ENCODE results near the gene RPS15.
"Not testable (repeated sequence)": the region's sequence is repeated elsewhere in the genome, so short reads cannot be mapped to it uniquely, and the experiment has no call there.

Gene RPS15

DNA sequence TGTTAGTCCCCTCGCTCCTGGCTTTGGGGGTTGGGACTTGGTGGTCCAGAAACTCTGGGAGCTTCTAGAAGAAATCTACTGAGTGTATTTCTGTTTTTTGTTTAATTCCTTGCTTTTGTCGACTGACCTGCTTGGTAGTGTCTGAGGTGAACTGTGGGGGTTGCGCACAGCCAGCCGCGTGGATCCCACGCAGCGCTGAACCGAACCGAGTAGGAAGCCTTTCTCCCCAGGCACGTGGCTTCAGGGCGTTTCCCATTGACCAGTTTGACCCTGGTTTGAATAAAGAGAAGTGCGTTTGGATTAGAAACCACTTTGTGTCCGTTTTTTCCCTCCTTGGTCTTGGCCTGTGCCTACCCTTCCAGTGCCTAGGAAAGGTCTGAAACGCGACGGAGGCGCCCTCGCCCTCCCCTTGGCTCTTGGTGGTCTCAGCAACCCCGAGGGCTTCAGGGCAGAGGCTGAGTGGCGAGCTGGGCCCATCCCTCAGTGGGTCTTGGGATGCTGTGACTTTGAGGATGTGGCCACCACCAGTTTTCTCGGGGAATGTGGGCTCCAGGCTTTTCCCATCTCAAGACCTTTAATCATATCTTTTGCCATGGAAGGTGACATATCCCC lies 2.7 kb upstream of the RPS15 start:
- DNase-seq (ENCODE audit: low spot score) = no peak

DNA sequence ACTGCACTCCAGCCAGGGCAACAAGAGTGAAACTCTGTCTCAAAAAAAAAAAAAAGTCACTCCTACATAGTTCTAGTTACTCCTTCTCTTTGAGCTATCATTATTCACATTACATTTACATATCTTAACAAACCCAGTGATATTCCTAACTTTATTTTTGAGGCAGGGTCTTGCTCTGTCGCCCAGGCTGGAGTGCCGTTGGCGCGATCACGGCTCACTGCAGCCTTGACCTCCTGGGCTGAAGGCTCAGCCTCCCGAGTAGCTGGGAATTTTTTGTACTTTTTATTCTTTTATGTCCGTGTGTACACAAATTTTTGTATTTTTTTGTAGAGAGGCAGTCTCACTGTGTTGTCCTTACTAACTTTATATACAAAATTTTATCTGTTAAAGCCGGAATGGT lies 587 bp upstream of the RPS15 start:
- DNase-seq (ENCODE audit: low spot score) = no peak

DNA sequence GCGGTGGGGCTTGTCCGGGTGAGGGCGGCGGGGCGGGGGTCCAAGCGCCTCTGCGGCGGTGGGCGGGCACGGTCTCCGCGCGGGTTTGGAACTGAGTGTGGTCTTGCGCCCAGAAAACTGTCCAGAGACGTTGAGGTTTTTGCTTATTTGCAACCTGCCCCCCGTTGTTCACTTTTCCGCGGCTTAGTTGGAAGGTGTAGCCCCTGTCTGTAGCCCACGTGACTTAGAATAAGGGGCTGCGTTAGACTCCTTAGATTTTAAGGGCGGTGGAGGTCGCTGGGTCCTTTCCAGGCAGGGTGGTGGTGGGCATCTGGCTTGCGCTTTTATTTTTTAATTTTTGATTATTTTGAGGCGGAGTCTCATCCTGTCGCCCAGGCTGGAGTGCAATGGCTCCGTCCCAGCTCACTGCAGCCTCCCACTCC lies 748 bp downstream of the RPS15 start:
- no peak for DNase-seq (ENCODE audit: low spot score)

DNA sequence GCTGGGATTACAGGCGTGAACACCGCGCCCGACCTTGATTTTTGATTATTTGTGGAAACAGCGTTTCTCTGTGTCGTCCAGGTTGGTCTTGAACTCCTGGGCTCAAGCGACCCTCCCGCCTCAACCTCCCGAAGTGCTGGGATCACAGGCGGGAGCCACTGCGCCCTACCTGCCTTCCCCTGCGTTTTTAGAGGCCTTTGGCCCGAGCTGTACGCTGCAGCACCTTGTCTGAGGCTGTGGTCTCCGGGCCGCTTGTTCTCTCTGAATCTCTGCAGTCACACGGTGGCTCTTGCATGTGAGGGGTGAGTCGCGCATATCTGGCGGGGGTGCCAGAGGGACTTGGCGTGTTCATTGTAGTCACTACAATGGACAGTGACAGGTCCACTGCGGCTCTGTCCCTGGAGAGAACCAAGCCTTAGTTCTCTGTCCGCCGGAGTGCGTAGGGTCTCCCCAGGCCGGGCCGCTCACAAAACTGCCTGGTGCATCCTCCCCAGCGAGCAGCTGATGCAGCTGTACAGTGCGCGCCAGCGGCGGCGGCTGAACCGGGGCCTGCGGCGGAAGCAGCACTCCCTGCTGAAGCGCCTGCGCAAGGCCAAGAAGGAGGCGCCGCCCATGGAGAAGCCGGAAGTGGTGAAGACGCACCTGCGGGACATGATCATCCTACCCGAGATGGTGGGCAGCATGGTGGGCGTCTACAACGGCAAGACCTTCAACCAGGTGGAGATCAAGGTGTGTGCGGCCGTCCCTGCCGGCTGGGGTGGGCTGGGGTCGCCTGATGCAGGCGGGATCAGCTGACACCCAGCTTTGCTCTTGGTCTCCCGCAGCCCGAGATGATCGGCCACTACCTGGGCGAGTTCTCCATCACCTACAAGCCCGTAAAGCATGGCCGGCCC lies 1.6 kb downstream of the RPS15 start:
- DNase-seq (ENCODE audit: low spot score) = not testable (repeated sequence)

DNA sequence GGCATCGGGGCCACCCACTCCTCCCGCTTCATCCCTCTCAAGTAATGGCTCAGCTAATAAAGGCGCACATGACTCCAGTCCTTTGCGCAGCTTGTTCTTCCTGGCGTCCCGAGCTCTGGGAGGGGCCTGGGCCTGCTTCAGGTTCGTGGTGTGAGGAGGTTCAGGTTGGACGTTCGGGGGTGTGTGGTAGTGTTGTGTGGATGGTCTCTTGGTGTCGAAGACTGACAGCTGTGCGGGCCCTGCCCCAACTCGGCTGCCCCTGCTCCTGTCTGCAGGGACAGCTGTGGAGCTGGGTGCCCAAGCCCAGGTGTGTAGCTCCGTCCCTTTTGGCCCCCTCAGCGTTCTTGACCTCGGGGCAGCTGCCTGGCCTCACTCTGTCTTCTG lies 2.2 kb downstream of the RPS15 start:
- DNase-seq (ENCODE audit: low spot score) = no peak

DNA sequence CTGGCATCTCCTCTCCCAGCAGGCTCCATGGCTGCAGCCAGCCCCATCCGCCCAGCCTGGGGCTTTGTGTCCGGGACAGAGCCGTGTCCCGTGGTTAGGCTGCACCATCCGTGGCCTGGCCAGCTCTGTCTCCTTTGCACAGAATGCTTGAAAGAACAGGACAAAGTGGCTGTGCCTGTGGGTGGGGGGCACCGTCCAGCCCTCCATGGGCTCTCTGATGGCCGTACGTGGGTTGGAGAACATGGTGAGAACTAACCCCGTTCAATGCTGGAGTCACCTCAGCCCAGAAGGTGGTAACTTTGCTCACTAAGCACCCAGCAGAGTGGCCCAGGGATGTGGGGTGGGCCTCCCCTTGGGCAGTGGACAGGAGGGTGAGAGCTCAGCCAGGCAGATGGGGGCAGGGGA lies 2.8 kb downstream of the RPS15 start:
- no peak for DNase-seq (ENCODE audit: low spot score)

DNA sequence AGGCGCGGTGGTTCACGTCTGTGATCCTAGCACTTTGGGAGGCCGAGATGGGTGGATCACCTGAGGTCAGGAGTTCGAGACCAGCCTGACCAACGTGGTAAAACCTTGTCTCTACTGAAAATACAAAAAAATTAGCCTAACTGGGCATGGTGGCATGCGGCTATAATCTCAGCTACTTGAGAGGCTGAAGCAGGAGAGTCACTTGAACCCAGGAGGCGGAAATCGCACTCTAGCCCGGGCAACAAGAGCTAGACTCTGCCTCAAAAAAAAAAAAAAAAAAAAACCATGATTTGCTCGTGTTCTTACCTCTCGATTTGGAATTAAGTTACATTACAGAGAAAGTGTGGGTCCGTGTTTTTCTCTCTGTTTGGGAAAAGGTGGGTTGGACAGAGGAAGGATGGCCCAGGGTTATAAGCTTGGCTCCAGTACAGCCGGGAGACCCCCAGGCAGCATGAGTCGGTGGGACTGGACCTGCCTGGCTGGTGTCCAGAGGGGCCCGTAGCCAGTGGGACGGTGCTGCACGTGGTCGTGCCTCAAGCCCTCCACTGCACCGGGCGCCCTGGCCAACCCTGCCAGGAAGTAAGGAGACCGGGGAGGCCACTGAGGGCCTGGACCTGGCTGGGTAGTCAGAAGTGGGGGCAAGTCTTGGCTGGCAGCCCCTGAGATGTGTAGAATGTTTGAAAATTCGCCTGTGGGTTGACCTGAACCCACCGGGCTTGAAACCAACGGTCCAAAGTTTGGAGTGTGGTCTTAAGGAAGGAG lies 3.7 kb downstream of the RPS15 start:
- no peak for DNase-seq (ENCODE audit: low spot score)

DNA sequence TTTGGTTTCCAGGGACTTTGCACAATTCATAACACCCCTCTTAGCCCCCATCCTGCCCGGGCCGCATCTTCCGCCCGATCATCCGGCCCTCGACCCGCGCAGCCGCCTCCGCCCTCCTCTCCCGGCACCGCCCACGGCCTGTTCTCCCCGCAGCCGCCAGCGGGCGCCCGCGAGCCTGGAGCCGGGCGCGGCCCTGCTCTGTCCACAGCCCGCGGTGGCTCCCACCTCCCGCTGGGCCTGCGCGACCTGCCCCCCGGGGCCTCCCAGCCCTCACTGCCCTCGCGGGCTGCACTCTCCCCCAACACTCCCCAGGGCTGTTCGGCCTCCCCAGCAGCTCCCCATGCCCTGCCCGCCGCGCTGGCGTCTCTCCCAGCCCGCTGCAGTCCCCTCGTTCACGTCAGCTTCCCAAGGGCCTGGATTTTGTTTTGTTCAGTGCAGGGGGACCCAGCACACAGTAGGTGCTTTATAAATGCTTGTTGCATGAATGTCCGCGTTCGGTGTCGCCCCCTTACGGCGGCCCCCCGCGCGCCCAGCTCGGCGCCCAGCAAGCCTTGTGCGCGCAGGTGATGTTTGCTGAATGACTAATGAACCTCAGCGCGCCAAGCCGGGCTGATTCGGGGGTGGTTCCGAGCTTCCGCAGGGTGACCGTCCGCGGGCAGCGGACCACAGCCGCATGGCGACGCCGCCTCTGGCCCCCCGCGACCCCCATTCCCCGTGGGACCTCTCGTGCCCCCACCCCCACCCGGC lies 7.2 kb downstream of the RPS15 start:
- peak; percentile 74 for DNase-seq (ENCODE audit: low spot score)

DNA sequence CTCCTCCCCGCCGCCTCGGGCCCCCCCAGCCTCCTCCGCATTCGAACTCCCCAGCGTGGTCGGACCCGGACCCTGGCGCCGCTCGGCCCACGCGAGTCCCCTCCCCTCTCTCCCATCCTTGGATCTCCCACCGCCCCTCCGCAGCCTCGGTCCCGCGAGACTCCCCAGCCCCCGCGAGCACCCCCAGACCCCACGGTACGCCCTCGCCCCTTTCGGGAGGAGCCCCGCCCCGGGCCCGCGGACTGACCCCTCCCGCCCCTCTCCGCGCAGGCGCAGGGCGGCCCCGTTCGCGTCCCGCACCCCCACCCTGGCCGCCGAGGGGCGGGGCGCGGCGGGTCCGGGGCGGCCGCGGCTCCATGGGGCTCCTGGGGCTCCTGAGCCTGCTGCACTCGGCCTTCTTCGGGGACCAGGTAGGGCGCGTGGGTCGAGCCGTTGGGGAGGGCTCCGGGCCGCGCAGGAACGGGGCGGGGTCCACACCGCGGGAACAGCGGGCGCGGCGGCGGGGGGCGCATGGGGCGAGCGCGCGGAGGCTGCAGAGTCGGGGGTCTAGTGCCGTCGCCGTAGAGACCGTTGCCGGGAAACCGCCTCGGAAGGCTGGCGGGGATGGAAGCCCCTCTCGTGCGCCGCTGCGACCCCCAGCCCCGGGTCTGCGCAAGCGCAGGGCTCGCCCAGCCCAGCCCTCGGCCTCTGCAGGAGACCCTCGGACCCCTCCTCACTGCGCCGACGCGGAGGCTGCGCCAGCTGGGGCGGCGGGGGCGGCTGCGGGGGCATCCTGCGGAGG lies 7.9 kb downstream of the RPS15 start:
- no peak for DNase-seq (ENCODE audit: low spot score)

DNA sequence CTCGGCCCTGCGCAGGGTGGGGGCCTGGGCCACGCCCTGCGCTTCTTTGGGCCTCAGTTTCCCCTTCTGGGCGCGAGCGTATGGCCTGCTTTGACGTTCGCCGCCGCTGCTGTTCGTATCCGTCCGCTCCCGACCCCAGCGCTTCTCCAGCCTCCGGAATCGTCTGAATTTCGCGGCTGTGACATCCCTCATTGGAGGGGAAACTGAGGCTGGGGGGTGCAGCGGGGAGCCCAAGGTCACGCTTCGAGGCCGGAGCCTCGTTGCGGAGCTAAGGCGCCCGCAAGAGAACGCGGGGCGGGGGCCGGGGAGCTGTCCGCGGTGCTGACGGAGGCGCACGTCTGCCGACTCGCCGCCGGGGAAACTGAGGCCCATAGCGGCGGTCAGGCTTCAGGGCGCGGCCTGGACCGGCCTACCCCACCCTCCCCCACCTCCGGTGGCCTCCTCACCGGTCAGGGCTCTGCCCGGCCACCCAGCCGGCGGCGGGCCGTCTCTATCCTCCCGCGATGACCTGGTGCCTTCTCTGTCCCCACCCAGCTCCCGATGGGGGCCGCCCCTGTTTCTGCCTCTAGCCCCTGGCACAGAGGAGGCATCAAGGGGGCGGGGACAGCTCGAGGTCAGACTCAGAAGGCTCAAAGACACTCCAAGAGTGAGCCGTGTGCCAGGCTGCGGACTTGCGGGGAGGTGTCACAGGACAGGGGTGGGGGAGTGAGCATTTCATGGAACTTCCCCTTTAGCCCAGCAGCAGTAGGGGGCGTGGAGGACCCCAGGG lies 8.7 kb downstream of the RPS15 start:
- no peak for DNase-seq (ENCODE audit: low spot score)

DNA sequence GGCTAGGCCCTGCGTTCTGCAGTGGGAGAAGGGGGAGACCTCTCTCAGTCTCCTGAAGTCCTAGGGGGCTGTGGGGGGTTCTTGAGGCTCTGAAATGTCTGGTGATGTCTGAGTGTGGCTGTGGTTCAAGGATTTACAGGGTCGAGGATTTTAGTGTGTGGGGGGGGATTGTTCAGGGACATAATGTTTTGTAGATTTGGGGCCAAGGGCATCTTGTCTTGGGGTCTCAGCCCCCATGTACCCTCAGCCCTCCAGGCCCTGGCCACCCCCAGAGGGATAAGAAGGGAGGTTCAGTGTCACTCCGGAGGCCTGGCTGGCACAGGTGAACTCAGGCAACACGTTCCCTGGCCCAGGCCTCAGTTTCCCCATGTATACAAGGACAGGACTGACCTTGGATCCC lies 9.3 kb downstream of the RPS15 start:
- DNase-seq (ENCODE audit: low spot score) = no peak

DNA sequence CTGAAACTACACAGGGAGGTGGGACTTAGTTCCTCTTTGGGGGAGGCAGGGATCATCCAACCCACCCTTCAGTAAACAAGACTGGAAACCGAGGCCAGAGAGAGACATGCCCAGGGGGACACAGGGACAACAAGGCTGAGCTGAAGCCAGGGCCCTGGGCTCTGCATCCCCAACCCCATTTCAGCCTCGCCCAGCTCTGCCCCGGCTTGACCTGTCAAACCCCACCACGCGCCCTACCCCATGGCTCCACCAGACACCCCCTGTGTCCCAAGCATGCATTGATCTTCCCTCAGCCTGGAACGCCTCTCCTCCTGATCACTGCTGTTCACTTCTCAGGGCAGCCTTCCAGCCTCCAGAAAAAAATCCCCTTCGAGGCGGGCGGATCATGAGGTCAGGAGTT lies 9.7 kb downstream of the RPS15 start:
- no peak for DNase-seq (ENCODE audit: low spot score)

DNA sequence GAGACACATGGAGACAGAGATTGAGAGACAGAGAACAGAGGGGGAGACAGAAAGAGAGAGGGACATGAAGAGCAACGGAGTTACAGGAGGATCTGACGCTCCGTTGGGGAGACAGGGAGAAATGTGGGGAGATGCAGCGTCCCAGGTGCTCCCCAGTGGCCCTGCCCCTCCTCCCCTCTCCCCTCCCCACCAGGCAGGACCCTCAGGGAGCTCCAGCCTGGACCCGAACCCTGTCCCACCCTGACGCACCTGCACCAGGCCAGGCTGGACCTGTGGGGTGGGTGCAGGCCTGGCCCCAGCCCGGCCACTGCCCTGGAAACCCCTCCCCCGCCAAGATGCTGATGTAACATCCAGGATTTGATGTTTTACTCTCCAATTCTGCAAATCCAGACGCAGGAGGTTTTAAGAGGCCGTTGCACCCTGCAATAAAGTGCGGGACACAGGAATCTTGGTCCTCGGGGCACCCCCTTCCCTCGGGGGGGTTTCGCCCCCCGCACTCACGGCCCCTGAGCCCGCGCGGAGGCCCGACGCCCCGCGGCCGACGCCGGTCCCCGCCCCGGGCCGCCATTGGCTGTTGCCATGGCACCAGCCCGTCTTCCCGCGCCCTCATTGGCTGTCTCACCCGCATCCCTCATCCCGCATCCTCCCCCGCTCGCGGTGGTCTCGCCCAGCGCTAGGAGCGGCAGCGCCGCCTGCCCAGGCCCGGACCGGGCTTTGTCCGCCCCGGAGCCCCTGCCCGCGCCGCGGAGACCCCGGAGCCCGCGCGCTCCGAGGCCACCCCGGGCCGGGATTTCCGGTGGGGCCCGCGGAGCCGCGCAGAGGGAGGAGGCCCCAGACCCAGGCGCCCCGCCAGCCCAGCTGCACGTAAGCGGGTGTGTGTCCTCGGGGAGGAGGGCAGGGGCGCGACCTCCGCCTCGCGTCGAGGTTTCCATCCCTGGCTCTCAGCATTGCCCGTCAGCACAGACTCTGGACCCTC lies 11.6 kb downstream of the RPS15 start, which contains the start of gene APC2:
APC2 (plus strand) TSS at position 655 of the 976 bp plus-strand sequence. CDS start 2,881 bp downstream, outside the sequence.
- no peak for DNase-seq (ENCODE audit: low spot score)

DNA sequence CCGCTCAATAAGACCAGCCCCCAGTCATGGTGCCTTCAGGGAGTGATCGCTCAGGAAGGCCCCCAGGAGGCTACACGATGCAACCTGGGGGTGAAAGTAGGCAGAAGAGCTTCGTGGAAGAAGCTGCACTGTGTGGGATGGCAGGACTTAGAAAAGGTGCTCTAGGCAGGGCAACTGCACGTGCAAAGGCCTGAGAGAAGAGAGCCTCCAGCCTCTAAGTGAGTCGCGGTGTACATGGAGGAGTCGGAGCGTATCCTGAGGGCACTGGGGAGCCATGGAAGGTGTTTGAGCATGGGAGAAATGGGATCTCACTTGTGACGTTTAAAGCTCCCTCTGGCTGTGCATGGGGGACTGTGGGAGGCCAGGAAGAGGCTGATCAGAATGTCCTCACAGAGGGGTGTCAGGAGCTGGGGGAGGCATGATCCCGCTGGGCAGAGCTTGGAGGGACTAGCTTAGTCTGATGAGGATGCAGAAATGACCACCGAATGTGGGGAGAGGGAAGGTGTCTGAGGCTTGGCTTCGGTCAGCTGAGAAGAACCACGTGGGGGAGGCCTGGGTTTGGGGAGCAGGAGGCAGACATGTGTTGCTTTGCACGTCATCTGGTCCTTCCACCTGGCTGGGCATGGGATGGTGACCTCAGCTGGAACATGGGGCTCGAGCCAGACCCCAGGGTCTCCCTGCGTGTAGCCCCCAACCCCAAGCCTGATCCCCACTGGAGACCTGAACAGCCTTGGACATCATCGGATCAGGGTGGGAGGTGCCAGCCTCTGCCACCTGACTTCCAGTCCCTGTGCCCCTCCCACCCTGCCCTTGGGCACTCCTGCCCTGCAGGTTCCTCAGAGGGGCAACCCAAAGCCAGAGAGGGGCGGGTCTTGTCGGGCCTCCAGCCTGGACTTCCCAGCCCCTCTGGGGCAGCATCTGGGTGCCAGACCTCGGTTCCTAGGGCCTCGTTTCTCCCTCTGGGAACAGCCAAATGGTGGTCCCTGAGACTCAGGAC lies 12.8 kb downstream of the RPS15 start:
- DNase-seq (ENCODE audit: low spot score) = no peak

DNA sequence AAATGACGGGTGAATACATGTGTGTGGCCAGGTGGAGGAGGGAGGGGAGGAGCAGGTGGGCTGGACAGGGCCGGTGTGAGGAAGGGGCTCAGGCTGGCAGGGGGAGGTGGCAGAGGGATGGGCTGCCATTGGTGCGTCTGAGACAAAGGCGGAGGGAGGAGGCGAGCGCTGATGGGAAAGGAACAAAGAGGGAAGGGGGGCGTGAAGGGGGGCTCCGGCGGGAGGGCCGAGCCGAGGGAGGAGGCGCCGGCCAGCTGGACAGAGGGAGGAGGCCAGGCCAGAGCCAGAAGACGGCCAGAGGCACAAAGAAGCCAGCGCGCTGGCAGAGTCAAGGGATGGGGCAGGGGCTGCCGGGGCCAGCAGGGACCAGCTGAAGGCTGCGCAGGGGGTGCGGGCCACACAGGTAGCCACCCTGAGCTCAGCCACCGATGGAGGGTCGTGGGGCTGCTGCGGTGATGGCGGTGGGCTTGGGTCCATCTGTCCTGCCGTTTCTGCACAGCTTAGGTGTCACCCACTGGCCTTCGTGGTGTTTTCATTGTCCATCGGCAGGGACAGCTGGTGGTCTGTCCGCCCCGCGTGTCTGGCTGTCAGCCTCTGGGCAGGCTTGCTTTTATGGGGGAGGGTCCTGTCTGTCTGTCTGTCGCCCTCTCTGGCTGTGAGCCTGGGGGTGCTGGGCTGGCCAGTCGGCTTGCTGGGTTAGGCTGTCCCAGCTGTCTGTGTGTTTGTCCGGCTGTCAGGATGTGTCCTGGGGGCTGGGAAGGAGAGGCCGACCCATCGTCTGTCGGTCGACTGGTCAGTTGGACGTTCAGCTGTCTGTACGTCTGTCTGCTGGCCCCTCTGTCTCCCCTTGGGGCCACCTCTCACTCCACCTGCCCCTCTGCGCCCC lies 14.0 kb downstream of the RPS15 start:
- DNase-seq (ENCODE audit: low spot score) = no peak

DNA sequence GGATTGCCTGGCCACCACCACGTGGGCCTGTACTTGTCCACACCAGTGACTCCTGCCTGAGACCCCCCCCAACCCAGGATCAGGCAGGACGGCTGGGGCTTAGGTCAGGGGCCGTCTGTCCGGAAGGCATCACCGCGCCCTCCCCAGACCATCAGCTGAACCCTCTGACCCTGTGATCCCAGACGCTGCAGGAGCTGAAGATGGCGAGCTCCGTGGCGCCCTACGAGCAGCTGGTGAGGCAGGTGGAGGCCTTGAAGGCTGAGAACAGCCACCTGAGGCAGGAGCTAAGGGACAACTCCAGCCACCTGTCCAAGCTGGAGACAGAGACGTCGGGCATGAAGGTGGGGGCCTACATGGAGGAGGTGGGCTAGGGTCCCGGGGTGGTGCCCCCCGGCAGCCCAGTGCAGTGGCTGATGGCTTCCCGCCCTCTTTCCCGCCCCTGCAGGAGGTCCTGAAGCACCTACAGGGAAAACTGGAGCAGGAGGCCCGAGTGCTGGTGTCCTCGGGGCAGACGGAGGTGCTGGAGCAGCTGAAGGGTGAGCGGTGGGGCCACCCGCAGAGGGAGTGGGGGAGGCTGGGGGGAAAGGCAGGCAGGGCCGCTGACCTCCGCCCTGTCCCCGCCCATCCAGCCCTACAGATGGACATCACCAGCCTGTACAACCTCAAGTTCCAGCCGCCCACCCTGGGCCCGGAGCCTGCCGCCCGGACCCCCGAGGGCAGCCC lies 14.8 kb downstream of the RPS15 start:
- no peak for DNase-seq (ENCODE audit: low spot score)
